ENCODE results near the gene SLC22A4. TPM values are rescaled to one million over a fixed set of nuclear protein-coding genes. Genes with fewer than 3 reads are reported as not detected.

The SLC22A4 gene
- polyA plus RNA-seq, 1 donor (not counting 4 experiments of a cell fraction or from before 2014, with no cell fraction given), result 1.4 TPM

DNA sequence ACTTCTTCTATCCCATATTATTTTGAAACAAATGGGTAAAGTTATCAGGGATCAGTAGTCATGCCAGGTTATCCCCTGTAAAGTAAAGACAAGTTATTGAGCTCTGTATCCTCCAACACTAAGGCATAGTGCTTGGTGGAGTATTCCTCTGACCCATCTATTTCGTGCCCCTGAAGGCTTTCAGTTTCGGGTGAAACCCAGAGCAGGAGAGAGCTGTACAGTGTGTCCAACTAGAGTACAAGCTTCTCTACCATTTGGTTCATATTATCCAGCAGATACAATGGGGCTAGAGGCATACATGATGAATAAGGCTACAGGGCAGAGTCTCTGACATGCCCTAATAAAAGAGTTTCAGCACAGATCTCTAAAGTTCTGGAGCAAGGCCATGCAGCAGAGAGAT lies 3.2 kb upstream of the SLC22A4 start:
- Histone ChIP-seq H3K79me2 (ENCODE audit: control insufficient read depth, insufficient read depth, low read length) (no peaks in the 10 kb centered on the region), H3K36me3 (ENCODE audit: control insufficient read depth in 2 of 2, extremely low read depth in 1 of 2, insufficient read depth in 2 of 2, low read length in 2 of 2) (no peaks in the 10 kb centered on the region), H3K9me1 (ENCODE audit: control insufficient read depth, extremely low read depth, insufficient read depth, low read length) (no peaks in the 10 kb centered on the region), H3K4me2 (ENCODE audit: control insufficient read depth, extremely low read depth, insufficient read depth, low read depth, low read length) (no peak overlapping the region), H4K20me1 (ENCODE audit: control insufficient read depth, extremely low read depth, insufficient read depth, low read length) (no peaks in the 10 kb centered on the region), H3K9me3 (ENCODE audit: control insufficient read depth, low read depth, low read length) (no peaks in the 10 kb centered on the region), H2AFZ (ENCODE audit: control insufficient read depth, low read length) (no peak overlapping the region), H3K9ac (ENCODE audit: control insufficient read depth, extremely low read depth, insufficient read depth, low read length) (no peak overlapping the region), H3K27me3 (ENCODE audit: control insufficient read depth, extremely low read depth, insufficient read depth, low read length) (no peaks in the 10 kb centered on the region), H3K27ac (ENCODE audit: control insufficient read depth, insufficient read depth, low read length) (no peak overlapping the region), H3K4me1 (ENCODE audit: control insufficient read depth, extremely low read depth, insufficient read depth, low read length) (peaks cover 22% of the 10 kb centered on the region), H3K4me3 (ENCODE audit: control insufficient read depth in 2 of 3, extremely low read depth in 1 of 3, insufficient read depth in 2 of 3, low read depth in 1 of 3, low read length in 3 of 3) (no peak overlapping the region)
- dilution Hi-C loops (cut with MboI; ENCODE audit: extremely low pct_ligation_motif_present, low sequenced_read_pairs), result no loop called here
- DNase-seq (ENCODE audit: low read depth, low spot score) (no peak), FAIRE-seq (no peak)
- TF ChIP-seq EZH2 (IDR thresholded peaks at IDR 0.05; ENCODE audit: low read length), result no peak
- TF ChIP-seq, protein P1, sequence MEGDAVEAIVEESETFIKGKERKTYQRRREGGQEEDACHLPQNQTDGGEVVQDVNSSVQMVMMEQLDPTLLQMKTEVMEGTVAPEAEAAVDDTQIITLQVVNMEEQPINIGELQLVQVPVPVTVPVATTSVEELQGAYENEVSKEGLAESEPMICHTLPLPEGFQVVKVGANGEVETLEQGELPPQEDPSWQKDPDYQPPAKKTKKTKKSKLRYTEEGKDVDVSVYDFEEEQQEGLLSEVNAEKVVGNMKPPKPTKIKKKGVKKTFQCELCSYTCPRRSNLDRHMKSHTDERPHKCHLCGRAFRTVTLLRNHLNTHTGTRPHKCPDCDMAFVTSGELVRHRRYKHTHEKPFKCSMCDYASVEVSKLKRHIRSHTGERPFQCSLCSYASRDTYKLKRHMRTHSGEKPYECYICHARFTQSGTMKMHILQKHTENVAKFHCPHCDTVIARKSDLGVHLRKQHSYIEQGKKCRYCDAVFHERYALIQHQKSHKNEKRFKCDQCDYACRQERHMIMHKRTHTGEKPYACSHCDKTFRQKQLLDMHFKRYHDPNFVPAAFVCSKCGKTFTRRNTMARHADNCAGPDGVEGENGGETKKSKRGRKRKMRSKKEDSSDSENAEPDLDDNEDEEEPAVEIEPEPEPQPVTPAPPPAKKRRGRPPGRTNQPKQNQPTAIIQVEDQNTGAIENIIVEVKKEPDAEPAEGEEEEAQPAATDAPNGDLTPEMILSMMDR (optimal IDR thresholded peaks at IDR 0.05 in 1 of 3, IDR thresholded peaks at IDR 0.05 in 1 of 3, conservative IDR thresholded peaks at IDR 0.05 in 1 of 3; ENCODE audit: extremely low read depth in 1 of 3, insufficient read depth in 2 of 3, low read length in 3 of 3), result no peak

DNA sequence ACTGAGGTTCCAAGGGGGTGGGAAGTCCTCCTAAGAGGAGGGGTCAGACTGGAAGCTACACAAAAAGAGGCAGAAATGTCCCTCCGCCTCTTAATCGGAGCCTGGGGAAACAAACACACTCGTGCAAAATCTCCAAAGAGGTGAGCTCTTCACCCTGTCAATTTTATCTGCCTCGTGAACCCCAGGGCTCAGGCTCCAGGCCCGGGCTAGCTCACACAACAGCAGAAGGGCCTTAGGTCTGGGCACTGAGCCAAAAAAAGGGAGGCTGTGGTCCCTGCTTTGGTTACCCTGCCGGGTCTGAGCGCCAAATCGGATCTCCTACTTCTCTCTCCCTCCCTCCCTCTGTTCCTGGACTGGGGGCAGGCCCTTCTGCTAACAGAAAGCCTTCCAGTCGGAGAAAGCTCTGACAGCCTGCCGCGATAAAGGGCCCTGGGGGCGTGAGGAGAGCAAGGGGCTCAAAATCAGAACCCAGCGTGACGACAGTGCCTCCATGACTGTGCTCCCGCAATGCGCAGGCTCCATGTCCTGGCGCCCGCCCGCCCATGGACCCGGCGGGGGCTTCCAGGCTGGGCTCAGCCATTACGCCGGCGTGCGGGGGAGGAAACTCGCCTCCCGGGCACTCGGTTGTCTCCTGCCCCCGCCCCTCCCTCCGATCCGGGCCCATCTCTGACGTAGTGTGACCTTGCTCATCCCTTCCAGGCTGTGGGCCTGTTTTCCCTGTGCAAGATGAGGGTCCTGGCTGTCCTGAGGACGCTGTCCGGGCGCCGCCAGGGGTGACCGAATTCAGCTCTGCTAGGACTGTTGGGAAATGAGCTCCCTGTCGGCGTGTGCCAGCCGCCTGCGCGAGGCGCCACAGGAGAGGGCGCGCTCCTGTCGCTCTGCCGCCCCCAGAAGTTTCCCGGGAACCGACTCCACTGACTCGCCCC lies 865 bp upstream of the SLC22A4 start:
- H3K4me1 ChIP-seq (ENCODE audit: control insufficient read depth, extremely low read depth, insufficient read depth, low read length), result peaks cover 23% of the 10 kb centered on the region
- H2AFZ ChIP-seq (ENCODE audit: control insufficient read depth, low read length), result peak overlapping the region; percentile 90
- no peaks in the 10 kb centered on the region for H3K27me3 ChIP-seq (ENCODE audit: control insufficient read depth, extremely low read depth, insufficient read depth, low read length)
- FAIRE-seq (no peak), DNase-seq (ENCODE audit: low read depth, low spot score) (no peak)
- dilution Hi-C loops (cut with MboI; ENCODE audit: extremely low pct_ligation_motif_present, low sequenced_read_pairs), result no loop called here
- peak overlapping the region; percentile 93 for H3K4me2 ChIP-seq (ENCODE audit: control insufficient read depth, extremely low read depth, insufficient read depth, low read depth, low read length)
- H3K27ac ChIP-seq (ENCODE audit: control insufficient read depth, insufficient read depth, low read length), result peak overlapping the region; percentile 90
- no peaks in the 10 kb centered on the region for H3K9me1 ChIP-seq (ENCODE audit: control insufficient read depth, extremely low read depth, insufficient read depth, low read length)
- peak overlapping the region; percentile 55 to 83 (median 79) for H3K4me3 ChIP-seq (ENCODE audit: control insufficient read depth in 2 of 3, extremely low read depth in 1 of 3, insufficient read depth in 2 of 3, low read depth in 1 of 3, low read length in 3 of 3)
- H3K36me3 ChIP-seq (ENCODE audit: control insufficient read depth in 2 of 2, extremely low read depth in 1 of 2, insufficient read depth in 2 of 2, low read length in 2 of 2), result no peaks in the 10 kb centered on the region
- H3K9me3 ChIP-seq (ENCODE audit: control insufficient read depth, low read depth, low read length), result no peaks in the 10 kb centered on the region
- H4K20me1 ChIP-seq (ENCODE audit: control insufficient read depth, extremely low read depth, insufficient read depth, low read length), result no peaks in the 10 kb centered on the region
- H3K79me2 ChIP-seq (ENCODE audit: control insufficient read depth, insufficient read depth, low read length), result peaks cover 3% of the 10 kb centered on the region
- H3K9ac ChIP-seq (ENCODE audit: control insufficient read depth, extremely low read depth, insufficient read depth, low read length), result peak overlapping the region; percentile 87
- TF ChIP-seq, protein P1 (optimal IDR thresholded peaks at IDR 0.05 in 1 of 3, IDR thresholded peaks at IDR 0.05 in 1 of 3, conservative IDR thresholded peaks at IDR 0.05 in 1 of 3; ENCODE audit: extremely low read depth in 1 of 3, insufficient read depth in 2 of 3, low read length in 3 of 3), result peak in 1 of 3 experiments; percentile 18
- no peak for TF ChIP-seq EZH2 (IDR thresholded peaks at IDR 0.05; ENCODE audit: low read length)
